ENCODE measurements around the gene CR1L.
"Not testable (repeated sequence)": the region's sequence is repeated elsewhere in the genome, so short reads cannot be mapped to it uniquely, and the experiment has no call there.

CR1L gene

GRCh38 chr1:207750631-207751305 is 105.8 kb downstream of the CR1L start (continued):
- TF ChIP-seq PRDM10 (tag by site-specific recombination; IDR thresholded peaks at IDR 0.05) = peak; percentile 26; the same call in 1 of the 2 replicates
- TF ChIP-seq ZNF600 (tag by site-specific recombination; IDR thresholded peaks at IDR 0.05) = 0 out of 2 replicates have a peak, but pooled peaks have one; percentile 14

- Histone ChIP-seq H3K4me1 (ENCODE audit: control insufficient read depth, insufficient read depth, low read length) (peaks cover 23% of the 10 kb centered on the region), H3K4me3 (ENCODE audit: low read depth, low read length) (peak overlapping the region; percentile 68), H3K27ac (ENCODE audit: extremely low read depth, low read depth, low read length) (peak overlapping the region; percentile 77)
- POLR2A ChIA-PET; H3K36me3 ChIP-seq (ENCODE audit: control insufficient read depth in 2 of 2, insufficient read depth in 1 of 2, low read length in 2 of 2); H3K9me3 ChIP-seq (ENCODE audit: control insufficient read depth, insufficient read depth, low read depth, low read length): not testable (repeated sequence)
- CTCF ChIA-PET = interaction anchor here (1.0 to 1.5 kb wide), 2 partner anchors 46 to 79 kb away, joined by 4 to 8 read pairs; no protein-coding TSS in a partner anchor
- TF ChIP-seq ZNF335 (tag by site-specific recombination; conservative IDR thresholded peaks at IDR 0.05) (peak; percentile 73), GLIS2 (tag by site-specific recombination; IDR thresholded peaks at IDR 0.05) (peak; percentile 67)
These were observed 106.5 kb downstream of the CR1L start for GRCh38 chr1:207751463-207751789.

GRCh38 chr1:207751790-207752455 is 107.0 kb downstream of the CR1L start, which contains the start of gene CD46:
Gene CD46 (plus strand): TSS chr1:207752054. CDS start chr1:207752213, 159 bp downstream.
- ChIA-PET CTCF (interaction anchor here (1.0 to 1.6 kb wide), 3 partner anchors 45 to 79 kb away, joined by 4 to 8 read pairs (median 7); no protein-coding TSS in a partner anchor), POLR2A (interaction anchor here (1.0 to 1.2 kb wide), 3 partner anchors 11 to 53 kb away, joined by 3 to 5 read pairs (median 3); no protein-coding TSS in a partner anchor)
- peaks cover 0 to under 1% of the 10 kb centered on the region in 2 experiments; a peak in 1 of 3 replicates for H3K36me3 ChIP-seq (ENCODE audit: control insufficient read depth in 2 of 2, insufficient read depth in 1 of 2, low read length in 2 of 2)
- no peaks in the 10 kb centered on the region for H3K9me3 ChIP-seq (ENCODE audit: control insufficient read depth, insufficient read depth, low read depth, low read length)
- H3K27ac ChIP-seq (ENCODE audit: extremely low read depth, low read depth, low read length) = peak within 1 kb of the TSS; percentile 77
- H3K4me1 ChIP-seq (ENCODE audit: control insufficient read depth, insufficient read depth, low read length) = peaks cover 23% of the 10 kb centered on the region
- H3K4me3 ChIP-seq (ENCODE audit: low read depth, low read length) = peak within 1 kb of the TSS; percentile 68
- TF ChIP-seq ZNF211 (tag by site-specific recombination; IDR thresholded peaks at IDR 0.05; ENCODE audit: low read depth) (no peak), ZNF610 (tag by site-specific recombination; IDR thresholded peaks at IDR 0.05; ENCODE audit: borderline replicate concordance) (no peak), ZNF133 (tag by site-specific recombination; IDR thresholded peaks at IDR 0.05) (no peak), KLF9 (tag by site-specific recombination; IDR thresholded peaks at IDR 0.05; ENCODE audit: low read depth) (peak; percentile 97), ZNF324 (tag by site-specific recombination; IDR thresholded peaks at IDR 0.05) (0 out of 2 replicates have a peak, but pooled peaks have one; percentile 48), ZNF221 (tag by site-specific recombination; IDR thresholded peaks at IDR 0.05; ENCODE audit: borderline replicate concordance) (no peak), PBX3 (CRISPR knock-in tag; IDR thresholded peaks at IDR 0.05) (no peak; the same call in 1 of the 2 replicates), PRDM6 (tag by site-specific recombination; IDR thresholded peaks at IDR 0.05) (no peak), ZNF501 (tag by site-specific recombination; IDR thresholded peaks at IDR 0.05) (peak; percentile 80), ZNF510 (tag by site-specific recombination; IDR thresholded peaks at IDR 0.05; ENCODE audit: insufficient replicate concordance) (no peak), YY2 (tag by site-specific recombination; IDR thresholded peaks at IDR 0.05) (no peak), ZNF518A (tag by site-specific recombination; conservative IDR thresholded peaks at IDR 0.05; ENCODE audit: low read depth) (0 out of 2 replicates have a peak, but pooled peaks have one; percentile 23), ZBTB48 (tag by site-specific recombination; IDR thresholded peaks at IDR 0.05) (no peak)
